DMS114 treated with DMSO at 0.1 percent for 48 hours (cell line): ENCODE results near the gene TLE4.

Experiments used
- DNase-seq: peaks from one replicate; lab custom pipeline; 2025; ENCODE audit not compliant: unreplicated experiment; lab: John Stamatoyannopoulos, UW

The TLE4 gene

GRCh38 chr9:79684711-79685575, 113.2 kb downstream of the TLE4 start:
- no peak for DNase-seq

- no peak for DNase-seq
Observed at GRCh38 chr9:79685577-79685976, 113.8 kb downstream of the TLE4 start.

- no peak for DNase-seq
Observed at GRCh38 chr9:79686381-79687130, 114.8 kb downstream of the TLE4 start.

- DNase-seq = no peak
Observed at GRCh38 chr9:79687131-79687447, 115.3 kb downstream of the TLE4 start.

GRCh38 chr9:79688363-79688762, 116.6 kb downstream of the TLE4 start:
- DNase-seq = no peak

GRCh38 chr9:79689576-79689975, 117.8 kb downstream of the TLE4 start:
- DNase-seq = no peak

GRCh38 chr9:79691496-79691895, 119.7 kb downstream of the TLE4 start:
- no peak for DNase-seq

GRCh38 chr9:79692857-79693571, 121.2 kb downstream of the TLE4 start:
- DNase-seq = no peak

- DNase-seq = no peak
Observed at GRCh38 chr9:79693750-79694149, 122.0 kb downstream of the TLE4 start.

- no peak for DNase-seq
Observed at GRCh38 chr9:79694208-79694607, 122.4 kb downstream of the TLE4 start.

- DNase-seq = no peak
Observed at GRCh38 chr9:79694676-79695400, 123.1 kb downstream of the TLE4 start.

- no peak for DNase-seq
Observed at GRCh38 chr9:79695531-79696175, 123.9 kb downstream of the TLE4 start.

- DNase-seq = no peak
Observed at GRCh38 chr9:79698967-79699366, 127.2 kb downstream of the TLE4 start.

- DNase-seq = no peak
Observed at GRCh38 chr9:79699479-79699878, 127.7 kb downstream of the TLE4 start.

GRCh38 chr9:79700607-79701360, 129.0 kb downstream of the TLE4 start:
- DNase-seq = no peak

GRCh38 chr9:79701651-79702050, 129.9 kb downstream of the TLE4 start:
- no peak for DNase-seq

GRCh38 chr9:79705704-79706103, 133.9 kb downstream of the TLE4 start:
- DNase-seq = no peak

GRCh38 chr9:79706512-79706911, 134.7 kb downstream of the TLE4 start:
- no peak for DNase-seq

GRCh38 chr9:79707589-79707988, 135.8 kb downstream of the TLE4 start:
- no peak for DNase-seq

- no peak for DNase-seq
Observed at GRCh38 chr9:79708541-79708940, 136.8 kb downstream of the TLE4 start.
